Measurements from ENCODE around the gene CHD5.

CHD5 gene

DNA sequence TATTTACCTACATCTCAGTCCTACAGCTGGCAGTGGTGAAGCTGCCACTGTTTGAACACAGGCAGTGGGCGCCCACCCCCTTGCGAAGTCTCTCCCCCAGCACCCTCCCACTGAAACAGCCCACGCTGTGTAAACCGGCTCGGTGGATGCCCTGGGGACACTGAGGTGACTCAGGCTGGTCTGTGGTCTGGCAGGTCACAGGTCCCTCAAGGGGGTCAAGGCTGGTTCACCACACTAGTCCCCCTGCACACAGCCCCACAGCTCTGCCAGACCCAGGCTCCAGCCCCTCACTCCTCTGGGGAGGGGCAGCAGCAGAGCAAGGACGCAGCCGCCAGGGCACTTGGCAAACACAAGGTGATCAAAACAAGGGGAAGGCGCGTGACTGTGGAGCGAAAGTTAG is 7.6 kb downstream of the CHD5 start:
- DNase-seq = no peak

DNA sequence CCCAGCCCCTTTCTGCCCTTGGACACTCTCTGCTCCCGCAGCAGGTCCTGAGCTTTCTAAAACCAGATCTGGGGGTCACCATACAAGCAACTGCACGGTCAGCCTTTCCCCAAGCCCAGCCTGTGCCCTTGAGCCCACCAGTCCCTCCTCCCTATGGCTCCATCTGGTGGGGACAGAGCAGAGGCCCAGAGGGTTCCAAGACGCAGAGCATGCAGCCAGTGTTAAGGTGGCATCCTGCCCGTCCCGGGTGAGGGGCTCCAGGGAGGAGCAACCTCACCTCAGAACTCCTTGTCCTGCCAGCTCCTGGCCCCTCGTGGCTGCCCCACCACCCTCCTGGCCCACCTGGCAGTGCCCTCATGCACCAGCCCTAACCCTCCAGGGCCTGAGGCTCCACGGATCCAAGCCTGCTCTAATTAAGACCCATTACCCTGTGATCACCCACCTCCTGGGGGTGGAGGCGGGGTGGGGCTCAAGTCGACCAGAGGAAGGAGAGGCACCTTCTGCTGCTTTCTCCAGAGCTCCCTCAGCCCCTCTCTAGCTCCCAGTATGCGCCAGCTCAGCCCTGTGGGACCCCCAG is 8.5 kb downstream of the CHD5 start:
- no peak for DNase-seq

DNA sequence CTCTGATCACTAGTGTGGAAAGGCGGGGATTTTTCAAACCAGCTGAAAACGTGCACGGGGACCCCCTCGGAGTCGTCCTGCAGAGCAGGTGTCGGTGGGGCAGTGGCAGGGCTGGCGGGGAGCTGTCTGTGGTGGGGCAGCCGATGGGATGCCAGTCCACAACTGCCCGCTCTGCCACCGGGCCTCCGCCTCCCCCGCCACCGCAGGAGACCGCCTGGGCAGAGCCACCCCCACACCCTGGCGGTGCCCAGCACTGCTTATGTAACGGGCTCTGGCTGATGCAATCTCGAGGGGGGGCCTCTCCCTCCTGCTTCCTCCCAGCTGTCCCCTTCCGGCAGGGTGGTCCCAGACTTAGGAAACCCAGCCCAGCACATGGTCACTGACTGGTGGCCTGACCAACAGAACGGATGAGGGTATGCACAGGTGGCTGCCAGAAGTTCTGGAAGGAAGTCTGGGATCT is 9.3 kb downstream of the CHD5 start:
- no peak for DNase-seq

DNA sequence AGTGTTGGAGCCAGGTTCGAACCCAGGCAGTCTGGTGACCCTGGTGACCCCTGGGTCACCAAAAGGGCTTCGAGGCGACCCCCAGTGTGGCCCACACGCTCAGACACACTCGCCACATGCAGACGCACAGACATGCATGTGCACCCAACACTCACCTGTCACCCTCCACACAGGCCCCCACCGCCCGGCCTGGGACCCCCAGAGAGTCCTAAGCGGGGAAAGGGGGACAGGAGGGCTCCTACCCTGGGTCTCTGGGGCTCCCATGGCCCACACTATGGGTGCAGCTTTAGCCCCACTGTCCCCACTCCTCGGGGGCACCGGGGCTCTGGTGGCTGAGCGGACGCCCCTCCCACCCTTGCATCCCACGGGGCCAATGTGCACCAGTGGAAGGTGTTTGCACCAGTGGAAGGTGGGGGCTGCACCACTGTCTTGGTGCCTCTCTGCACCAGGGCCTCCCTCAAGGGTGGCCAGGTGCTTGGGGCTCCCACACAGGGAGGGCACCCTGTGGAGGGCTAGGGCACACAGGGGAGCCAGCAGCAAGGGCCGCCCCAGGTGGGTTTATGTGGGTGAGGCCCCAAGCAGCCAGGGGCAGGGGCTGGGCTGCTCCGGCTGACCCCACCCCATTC is 9.9 kb downstream of the CHD5 start:
- no peak for DNase-seq

DNA sequence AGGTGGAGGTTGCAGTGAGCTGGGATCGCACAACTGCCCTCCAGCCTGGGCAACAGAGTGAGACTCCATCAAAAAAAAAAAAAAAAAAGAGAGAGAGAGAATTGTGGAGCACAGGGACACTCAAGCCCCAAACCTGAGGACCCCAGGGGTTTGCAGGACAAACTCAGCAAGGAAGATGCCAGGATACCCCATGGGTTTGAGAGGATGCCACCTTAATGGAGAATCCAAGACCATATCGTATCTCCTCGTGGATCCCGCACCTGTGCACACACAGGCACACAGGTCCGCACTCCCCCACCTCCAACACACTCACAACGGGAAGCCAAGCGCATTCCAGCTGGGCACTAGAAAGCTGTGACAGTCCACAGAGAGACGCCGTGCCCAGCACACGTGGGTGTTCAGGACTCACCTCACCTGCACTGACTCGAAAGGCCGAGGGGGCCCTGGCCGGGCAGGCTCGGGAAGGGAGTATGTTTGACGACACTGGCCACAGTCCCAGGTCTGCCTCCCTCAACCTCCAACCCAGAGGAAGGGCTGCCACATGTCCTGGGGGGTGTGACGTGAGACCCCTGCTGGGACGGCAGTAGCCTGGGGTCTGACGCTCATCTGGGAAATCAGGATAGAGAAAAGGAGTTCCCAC is 11.1 kb downstream of the CHD5 start:
- no peak for DNase-seq

DNA sequence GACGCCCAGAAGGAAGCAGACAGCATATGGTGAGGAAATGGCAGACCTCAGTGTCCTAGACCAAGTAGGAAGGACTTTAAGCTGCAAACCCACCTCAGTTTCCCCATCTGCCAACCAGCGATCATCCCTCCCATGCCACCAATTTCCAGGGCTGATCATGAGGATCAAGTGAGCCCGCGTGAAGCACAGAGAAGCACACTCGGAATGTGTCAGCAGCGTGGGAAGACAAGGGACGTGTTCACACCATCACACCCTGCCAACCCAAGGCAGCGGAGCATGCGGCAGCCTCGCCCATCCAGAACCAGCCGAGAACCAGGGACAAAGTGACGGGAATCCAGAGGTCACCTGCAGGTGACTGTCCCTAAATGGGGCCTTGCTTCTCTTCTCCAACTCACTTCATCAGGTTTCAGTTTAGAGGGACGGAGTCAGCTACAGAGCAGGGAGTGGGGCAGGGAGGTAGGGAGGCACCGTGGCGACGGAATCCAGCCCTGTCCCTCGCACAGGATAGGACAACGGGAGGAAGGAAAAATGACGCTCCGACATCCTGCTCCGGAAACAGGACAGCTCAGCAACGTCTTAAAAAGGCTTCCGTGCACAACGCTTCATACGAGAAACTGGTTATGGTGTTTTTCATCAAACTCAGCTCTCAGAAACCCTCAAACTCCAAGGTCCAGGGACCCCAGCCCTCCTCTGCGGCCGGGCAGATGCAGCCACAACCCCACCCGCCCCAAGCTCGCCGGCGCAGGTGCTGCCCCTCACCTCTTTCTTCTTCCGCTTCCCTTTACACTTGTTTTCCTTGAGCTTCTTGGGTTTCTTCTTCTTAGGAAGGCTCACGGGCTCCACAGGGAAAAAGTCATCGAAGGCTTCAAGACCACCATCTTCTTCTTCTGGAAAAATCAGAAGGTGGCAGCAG is 12.5 kb downstream of the CHD5 start:
- DNase-seq = no peak

DNA sequence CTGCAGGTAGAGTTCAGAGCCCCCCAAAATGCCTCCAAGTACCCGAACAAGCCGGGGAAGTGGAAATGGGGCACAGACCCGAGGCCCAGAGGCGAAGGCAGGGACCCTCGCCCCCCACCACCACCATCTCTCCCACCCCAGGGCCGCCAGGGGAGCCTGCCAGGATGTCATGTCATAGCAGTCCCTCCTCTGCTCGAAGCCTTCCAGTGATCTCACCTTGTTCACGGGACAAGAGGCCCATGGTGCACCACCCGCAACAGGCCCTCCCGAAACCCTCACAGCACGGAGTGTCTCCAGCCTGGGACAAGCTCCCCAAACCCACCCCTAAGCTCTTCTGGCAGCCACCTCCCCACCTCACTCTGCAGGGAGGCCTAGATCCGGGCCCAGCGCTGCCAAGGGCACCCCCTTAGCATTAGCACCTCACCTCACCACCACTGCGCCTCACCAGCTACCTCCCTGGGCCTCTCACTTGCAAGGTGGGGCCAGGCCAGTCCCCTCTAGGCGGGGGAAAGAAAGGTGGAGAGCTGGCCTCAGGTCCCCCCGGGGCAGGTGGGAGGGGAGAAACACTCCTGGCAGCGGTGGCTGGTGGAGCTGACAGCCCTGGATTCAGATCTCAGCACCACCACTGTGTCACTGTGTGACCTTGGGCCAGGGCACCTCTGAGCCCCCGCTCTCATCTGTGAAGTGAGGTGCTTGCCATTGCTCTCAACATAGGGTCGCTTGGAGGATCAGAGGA is 13.3 kb downstream of the CHD5 start:
- DNase-seq = no peak

DNA sequence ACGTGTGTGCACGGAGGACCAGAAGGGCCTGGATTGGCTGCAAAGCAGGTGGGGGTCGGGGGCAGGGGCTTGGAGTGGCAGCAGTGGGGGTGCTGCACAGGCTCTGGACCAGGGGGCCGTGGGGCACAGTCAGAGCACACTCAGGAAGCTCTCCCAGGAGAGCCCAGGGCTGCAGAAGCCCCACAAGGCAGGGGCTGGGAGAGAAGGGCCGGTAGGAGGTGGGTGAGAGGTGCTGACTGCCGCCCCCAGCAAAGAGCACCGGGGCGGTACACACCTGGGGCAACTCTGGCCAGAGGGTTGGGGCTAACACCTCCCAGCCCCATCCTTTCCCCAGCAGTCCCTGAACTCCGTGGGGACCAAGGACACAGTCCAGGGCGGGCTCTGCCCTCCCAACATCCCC is 13.9 kb downstream of the CHD5 start:
- no peak for DNase-seq

DNA sequence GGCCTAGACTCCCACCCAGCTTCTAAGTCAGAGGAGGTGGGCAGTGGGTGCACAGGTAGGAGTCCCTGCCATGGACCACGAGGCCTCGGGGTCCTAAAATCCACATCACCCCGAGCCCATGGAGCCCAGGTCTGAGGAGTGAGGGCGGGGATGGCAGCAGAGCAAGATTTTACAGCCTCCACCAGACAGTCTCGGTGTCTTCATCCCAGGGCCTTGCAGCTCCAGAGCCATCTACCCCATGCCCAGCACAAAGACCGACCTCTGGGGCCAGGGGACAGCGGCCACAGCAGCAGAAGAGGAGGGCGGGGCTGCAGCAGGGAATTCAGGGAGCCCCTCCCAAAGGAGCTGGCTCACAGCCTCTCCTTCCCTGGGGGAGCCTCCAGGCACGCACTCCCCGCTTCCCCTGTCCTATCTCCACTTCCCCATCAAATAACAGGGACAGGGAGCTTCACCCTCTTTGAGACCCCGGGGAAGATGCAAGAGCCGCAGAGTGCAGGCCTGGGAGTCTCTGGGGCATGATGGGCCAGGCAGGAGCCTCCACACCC is 14.6 kb downstream of the CHD5 start:
- no peak for DNase-seq

DNA sequence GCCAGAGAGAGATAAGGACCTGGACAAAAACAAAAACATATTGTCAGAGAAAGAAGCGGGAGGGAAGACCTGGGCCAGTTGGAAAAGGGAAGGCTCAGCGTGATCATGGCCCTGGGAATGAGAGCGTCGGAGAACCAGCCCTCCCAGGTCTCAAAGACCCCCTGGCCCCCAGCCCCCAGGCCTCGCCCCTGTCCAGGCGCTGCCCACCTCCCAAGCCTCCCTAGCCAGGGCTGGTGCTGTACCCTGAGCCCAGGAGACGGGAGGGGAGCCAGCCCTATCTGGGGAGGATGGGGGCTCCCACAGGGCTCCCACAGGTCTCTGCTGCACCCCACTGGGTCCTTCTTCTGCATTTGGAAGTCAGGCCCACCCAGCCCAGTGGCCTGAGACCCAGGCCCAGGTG is 15.1 kb downstream of the CHD5 start:
- DNase-seq = no peak

DNA sequence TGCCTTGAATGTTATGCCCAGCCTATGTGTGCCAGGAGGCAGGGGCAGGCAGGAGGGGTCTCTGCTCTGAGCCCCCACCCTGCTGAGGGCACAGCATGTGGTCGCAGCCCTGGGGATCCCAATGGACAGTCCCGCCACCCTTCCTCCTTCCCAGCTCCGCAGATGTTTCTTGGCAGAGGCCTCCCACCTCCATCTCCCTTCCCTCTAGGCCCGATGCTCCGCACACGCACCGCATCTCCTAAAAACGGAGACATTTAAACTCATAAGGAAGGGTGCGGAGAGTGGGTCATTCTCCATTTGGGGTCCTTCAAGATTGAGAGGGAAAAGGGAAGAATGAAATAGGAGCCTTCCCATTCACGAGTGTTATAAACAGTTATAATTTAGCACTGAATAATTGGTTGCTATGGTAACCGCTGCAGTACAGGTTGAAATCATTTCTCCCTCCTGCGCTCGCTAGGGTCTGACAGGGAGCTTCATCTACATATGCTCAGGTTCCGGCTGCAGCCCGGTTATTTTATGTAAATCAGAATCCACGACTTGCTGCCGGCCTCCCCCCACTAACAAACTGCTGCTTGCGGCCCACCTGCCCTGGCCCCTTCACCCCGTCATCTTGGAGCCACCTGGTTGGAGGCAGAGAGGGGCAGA is 16.0 kb downstream of the CHD5 start:
- DNase-seq = no peak

DNA sequence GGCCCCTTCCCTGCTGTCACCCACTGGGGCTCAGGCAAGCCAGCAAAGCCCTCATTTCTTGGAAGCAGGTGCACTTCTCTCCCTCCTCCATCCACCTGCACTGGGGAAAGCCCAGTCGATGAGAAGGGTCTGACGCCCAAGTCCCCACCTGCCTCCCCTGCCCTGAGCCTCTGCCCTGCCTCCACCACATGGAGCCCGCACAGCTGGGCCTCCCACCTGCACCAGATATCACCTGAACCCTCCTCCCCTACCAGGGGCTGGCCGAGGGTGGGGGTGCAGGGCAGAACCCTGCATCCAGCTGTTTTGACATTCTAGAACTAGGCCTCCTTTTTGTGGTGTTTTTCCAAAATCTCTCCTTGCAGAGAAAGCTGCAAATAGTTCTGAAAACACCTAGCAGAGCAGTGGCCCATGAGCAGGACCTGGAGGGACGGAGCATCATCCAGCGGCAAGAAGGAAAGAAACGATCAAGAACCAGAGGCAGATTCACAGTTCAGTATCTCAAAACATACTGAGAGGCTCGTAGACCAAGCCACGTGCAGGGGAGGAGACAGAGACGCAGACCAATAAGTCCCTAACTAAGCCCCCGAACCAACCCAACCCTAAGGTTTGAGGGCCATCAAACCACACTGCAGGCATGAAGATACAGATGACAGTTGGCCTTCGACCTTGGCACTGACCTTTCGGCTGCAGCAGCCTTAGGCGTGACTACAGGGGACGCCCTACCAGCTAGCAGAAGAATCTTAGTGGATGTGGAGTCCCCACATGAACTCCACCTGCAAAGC is 16.7 kb downstream of the CHD5 start:
- no peak for DNase-seq

DNA sequence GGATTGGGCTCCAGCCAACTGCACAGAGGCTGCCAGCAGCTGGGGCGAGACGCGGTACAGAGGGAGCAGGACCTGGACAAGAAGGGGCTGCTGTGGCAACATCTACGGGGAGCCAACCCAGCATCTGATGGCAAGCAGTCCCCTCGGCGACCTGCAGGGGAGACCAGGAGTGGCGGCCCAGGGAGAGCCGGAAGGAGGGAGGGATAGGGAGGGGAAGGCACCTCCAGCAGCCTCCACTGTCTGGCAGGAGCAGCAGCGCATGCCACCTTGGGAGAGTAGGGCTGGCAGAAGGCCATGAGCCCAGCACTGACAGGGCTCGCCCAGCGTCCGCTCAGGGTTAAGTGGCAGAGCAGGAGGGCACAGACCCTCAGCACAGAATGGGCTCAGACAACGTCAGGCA is 17.3 kb downstream of the CHD5 start:
- no peak for DNase-seq

DNA sequence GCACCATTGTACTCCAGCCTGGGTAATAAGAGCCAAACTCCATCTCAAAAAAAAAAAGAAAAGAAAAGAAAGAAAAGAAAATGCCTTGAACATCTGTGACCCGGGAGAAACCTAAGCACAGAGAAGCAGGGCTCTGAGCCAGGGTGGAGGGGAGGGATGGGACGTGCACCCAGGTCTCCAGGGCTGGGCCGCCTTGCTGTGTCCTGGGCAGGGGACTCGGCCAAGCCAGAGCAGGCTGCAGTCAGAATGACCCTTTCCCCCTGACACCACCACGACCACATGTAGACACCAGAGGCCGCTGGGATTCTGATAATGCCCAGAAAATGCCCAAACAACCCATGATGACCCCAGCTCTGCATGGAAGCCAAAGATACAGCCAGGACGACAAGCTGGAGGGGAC is 17.8 kb downstream of the CHD5 start:
- no peak for DNase-seq

DNA sequence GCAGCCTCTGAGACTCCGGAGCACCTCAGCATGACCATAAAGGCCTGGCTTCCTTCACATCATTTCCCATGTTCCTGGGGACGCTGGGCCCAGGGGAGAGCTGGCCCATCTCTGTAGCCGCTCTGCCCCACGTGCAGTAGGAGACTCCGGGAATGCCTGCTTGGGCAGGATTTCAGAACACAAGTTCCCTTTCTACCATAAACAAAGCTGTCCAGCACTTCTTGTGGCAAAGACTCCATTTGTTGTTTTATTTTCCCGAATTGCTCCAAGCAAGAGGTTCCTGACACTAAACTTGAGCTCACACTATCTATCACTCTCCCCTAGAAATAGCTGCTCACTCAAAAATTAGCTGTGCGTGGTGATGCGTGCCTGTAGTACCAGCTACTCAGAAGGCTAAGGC is 21.9 kb downstream of the CHD5 start:
- no peak for DNase-seq

DNA sequence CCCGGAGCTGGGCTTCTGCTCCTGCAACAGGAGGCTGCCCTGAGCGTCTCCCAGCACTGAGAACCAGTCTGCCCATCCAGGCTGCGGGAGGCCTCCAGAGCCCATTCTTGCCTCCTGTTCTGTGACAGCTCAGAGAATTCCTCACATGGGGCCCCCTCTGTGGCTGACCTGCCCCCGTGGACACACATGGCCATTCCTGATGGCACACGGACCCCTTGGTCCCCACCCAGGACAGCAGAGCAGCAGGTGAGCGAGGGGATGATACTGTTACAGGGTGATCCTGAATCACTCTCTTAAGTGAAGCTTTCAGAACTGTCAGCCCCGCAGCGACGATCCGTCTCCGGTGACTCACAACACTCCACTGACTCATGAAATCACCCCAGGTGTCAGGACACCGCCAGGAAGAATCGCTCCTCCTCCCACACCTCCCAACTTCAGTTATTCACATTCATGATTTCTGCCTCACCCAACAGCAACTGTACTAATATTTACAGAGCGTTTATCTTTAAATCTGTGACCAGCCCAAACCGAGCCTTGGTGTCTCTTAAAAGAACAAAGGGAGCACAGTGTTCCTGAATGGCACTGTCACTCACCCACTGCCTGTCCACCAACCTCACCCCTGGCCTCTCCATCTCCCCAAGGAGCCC is 22.5 kb downstream of the CHD5 start:
- DNase-seq = no peak

DNA sequence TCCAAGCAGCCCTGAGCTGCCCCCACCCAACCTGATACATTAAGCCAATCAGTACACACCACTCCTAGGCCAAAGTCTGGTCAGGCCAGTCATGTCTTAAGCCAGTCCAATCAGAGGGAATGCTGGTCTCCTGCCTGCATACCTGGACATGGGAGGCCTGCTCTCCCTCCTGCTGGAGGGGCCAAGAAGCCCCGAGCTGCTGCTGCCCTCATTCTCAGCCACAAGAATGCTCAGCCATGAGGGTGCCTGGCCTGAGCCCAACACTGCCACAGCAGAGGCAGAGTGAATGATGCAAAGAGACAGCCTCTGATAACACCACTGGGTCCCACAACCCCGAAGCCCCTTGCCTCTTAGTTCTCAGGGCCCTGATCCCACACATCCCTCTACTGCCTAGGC is 23.0 kb downstream of the CHD5 start:
- no peak for DNase-seq

DNA sequence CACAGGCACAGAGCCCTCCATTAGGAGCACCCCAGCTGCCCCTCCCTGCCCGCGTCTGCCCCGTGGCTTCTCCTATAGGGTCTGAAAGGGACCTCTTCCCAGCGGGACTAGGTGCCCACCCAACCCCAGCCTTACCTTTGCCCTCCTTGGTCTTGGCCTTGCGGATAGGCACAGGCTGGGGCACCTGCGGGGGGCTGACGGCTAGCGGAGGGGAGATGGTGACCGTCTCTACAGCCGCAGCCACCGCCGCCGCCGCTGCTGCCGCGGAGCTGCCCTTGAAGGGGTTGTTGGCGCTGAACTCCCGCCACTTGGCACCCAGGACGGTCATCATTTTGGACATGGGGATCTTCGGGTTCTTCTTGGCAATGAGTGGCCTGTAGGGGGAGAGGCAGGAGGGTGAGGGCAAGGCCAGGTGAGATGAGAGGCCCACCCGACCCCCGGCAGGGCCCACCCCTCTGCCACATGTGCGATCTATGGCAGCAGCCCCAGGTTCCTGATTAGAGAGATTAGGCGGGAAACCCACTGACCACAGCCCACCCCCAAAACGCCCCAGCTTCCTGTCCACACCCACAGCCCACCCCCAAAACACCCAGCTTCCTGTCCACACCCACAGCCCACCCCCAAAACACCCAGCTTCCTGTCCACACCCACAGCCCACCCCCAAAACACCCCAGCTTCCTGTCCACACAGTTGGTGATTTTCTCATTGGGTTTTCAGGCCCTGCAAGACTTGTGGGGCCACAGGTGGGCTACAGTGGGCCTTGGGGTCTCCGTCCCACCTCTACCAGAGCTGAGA is 25.4 kb downstream of the CHD5 start:
- DNase-seq = no peak

DNA sequence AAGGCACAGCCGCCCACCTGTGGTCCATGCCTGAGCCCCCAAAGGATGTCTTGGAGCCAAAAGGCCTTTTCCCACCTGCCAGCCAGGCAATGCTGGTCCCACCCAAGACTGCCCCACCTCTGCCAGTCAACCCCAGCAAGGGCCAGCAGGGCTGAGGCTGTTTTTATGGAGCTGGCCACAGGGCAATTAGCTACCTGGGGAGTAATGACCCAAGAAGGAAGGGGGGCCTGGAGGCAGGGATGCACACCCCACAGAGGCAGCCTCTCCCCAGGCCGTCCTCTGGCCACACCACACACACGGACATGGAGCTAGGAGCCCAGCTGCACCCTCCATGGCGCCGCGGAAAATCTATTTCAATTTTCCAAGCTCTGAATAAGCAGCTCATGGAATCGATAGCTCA is 27.2 kb downstream of the CHD5 start:
- no peak for DNase-seq

DNA sequence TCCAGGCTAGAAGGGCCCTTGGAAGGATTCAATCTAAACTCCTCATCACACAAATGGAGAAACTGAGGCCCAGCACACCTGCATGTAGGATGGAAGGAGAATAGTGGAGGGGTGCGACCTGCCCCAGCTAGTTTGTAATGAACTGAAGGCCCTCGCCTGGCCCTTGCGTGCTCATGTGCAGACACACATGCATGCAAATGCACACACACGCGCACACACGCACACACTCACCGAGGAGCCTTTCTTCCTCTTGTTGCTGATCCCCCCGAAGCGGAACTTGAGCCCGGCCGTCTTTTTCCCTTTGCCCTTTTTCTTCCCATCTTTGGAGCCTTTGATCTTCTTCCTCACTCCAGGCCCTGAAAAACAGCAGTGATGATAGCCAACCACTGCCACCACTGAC is 27.9 kb downstream of the CHD5 start:
- no peak for DNase-seq
